ENCODE data around the gene RSL1D1. TPM values are rescaled to one million over a fixed set of nuclear protein-coding genes. Genes with fewer than 3 reads are reported as not detected.

The RSL1D1 gene
- total RNA-seq, 1 experiment from 2014 or later: 195 TPM

- TF ChIP-seq CTCF (IDR thresholded peaks at IDR 0.05) (no peak), REST (IDR thresholded peaks at IDR 0.05; ENCODE audit: insufficient read depth in 1 of 2, low read depth in 2 of 2, low read length in 1 of 2) (no peak), SIN3A (IDR thresholded peaks at IDR 0.05; ENCODE audit: borderline replicate concordance, insufficient read depth, low read depth, low read length) (no peak), TCF7L2 (IDR thresholded peaks at IDR 0.05; ENCODE audit: low read depth, low read length) (no peak), POLR2AphosphoS5 (IDR thresholded peaks at IDR 0.05; ENCODE audit: low read depth, low read length) (no peak)
- ATAC-seq (no peak), DNase-seq (ENCODE audit: low read depth, low spot score) (no peak)
- ChIA-PET CTCF (no interaction called here), POLR2A (no interaction called here)
- H3K27me3 ChIP-seq (ENCODE audit: control insufficient read depth, insufficient read depth, low read length): no peaks in the 10 kb centered on the region
- H3K27ac ChIP-seq (ENCODE audit: low read length): no peak overlapping the region
- peaks cover under 1% of the 10 kb centered on the region; the same call in 1 of the 2 replicates for H3K36me3 ChIP-seq (ENCODE audit: control insufficient read depth, insufficient read depth, low read length)
- H3K9me3 ChIP-seq (ENCODE audit: control insufficient read depth, insufficient read depth, low read depth, low read length): no peaks in the 10 kb centered on the region
- H3K4me3 ChIP-seq (ENCODE audit: low read depth in 2 of 2, low read length in 2 of 2): no peak overlapping the region
- in situ Hi-C loops (cut with HindIII; ENCODE audit: low pct_unique_long_range_greater_than_20kb, low sequenced_read_pairs) (no loop called here), intact Hi-C loops (cut with micrococcal nuclease; ENCODE audit: unreplicated experiment) (no loop called here)
- no TSS peak for BruUV-seq (replicated peaks)
- H3K4me1 ChIP-seq (ENCODE audit: control insufficient read depth, insufficient read depth, low read length): no peaks in the 10 kb centered on the region
These were observed 5.8 kb upstream of the RSL1D1 start for GRCh38 chr16:11857161-11857560.

GRCh38 chr16:11852092-11852809 lies 909 bp upstream of the RSL1D1 start:
- BruUV-seq (replicated peaks): no TSS peak
- Histone ChIP-seq H3K36me3 (ENCODE audit: control insufficient read depth, insufficient read depth, low read length) (peaks cover 25% of the 10 kb centered on the region), H3K4me3 (ENCODE audit: low read depth in 2 of 2, low read length in 2 of 2) (peak overlapping the region; percentile 74 to 96), H3K9me3 (ENCODE audit: control insufficient read depth, insufficient read depth, low read depth, low read length) (no peaks in the 10 kb centered on the region), H3K27ac (ENCODE audit: low read length) (peak overlapping the region; percentile 95), H3K4me1 (ENCODE audit: control insufficient read depth, insufficient read depth, low read length) (peaks cover 8% of the 10 kb centered on the region; the same call in 1 of the 2 replicates), H3K27me3 (ENCODE audit: control insufficient read depth, insufficient read depth, low read length) (no peaks in the 10 kb centered on the region)
- TF ChIP-seq SIN3A (IDR thresholded peaks at IDR 0.05; ENCODE audit: borderline replicate concordance, insufficient read depth, low read depth, low read length) (0 out of 2 replicates have a peak, but pooled peaks have one; percentile 66), TCF7L2 (IDR thresholded peaks at IDR 0.05; ENCODE audit: low read depth, low read length) (no peak), CTCF (IDR thresholded peaks at IDR 0.05) (no peak)
- ChIA-PET CTCF (no interaction called here), POLR2A (no interaction called here)
- DNase-seq (ENCODE audit: low read depth, low spot score): no peak
- peak; percentile 55 for ATAC-seq
- in situ Hi-C loops (cut with HindIII; ENCODE audit: low pct_unique_long_range_greater_than_20kb, low sequenced_read_pairs): no loop called here
- intact Hi-C loops (cut with micrococcal nuclease; ENCODE audit: unreplicated experiment): no loop called here
